Neural progenitor cell (in vitro differentiated cells): ENCODE data around the gene UGT1A8. TPM values are rescaled to one million over a fixed set of nuclear protein-coding genes. Genes with fewer than 3 reads are reported as not detected.

ENCODE experiments used
- DNase-seq: peaks from one replicate; pipeline ENCODE4 v3.0.0-alpha.2; 2016; ENCODE audit warnings: low spot score
- H2AFZ ChIP-seq: fragments of 200-600 bp; sonication (generic); replicated peaks from 2 replicates; pipeline ENCODE4 v1.6.1; 2016; ENCODE audit warnings: antibody characterized with exemption
- H3F3A ChIP-seq: fragments of 200-600 bp; sonication (generic); 2 replicates; pipeline ENCODE4 v1.6.1; 2016; ENCODE audit warnings: antibody characterized with exemption, low read depth
- H3K27ac ChIP-seq: fragments of 200-600 bp; sonication (generic); 2 replicates; pipeline ENCODE4 v1.5.1; 2016; ENCODE audit warnings: mild to moderate bottlenecking
- H3K27me3 ChIP-seq: fragments of 200-600 bp; sonication (generic); 2 replicates; pipeline ENCODE4 v1.6.1; 2016; ENCODE audit warnings: mild to moderate bottlenecking, moderate library complexity
- H3K36me3 ChIP-seq: fragments of 200-600 bp; sonication (generic); 2 replicates; pipeline ENCODE4 v1.5.1; 2016
- H3K4me1 ChIP-seq: fragments of 200-600 bp; sonication (generic); 2 replicates; pipeline ENCODE4 v1.6.1; 2016; ENCODE audit warnings: mixed run types
- H3K4me2 ChIP-seq: fragments of 200-600 bp; sonication (generic); 2 replicates; pipeline ENCODE4 v1.6.1; 2016
- H3K4me3 ChIP-seq: fragments of 200-600 bp; sonication (generic); 2 replicates; pipeline ENCODE4 v1.5.1; 2016
- H3K79me2 ChIP-seq: fragments of 200-600 bp; sonication (generic); 2 replicates; pipeline ENCODE4 v1.6.1; 2016; ENCODE audit warnings: low read depth
- H3K9ac ChIP-seq: fragments of 200-600 bp; sonication (generic); 2 replicates; pipeline ENCODE4 v1.6.1; 2016
- H3K9me3 ChIP-seq: fragments of 200-600 bp; sonication (generic); 2 replicates; pipeline ENCODE4 v1.5.1; 2016; ENCODE audit warnings: low read depth
- H4K20me1 ChIP-seq: fragments of 200-600 bp; sonication (generic); 2 replicates; pipeline ENCODE4 v1.6.1; 2016; ENCODE audit warnings: low read depth
- H3K27ac Mint-ChIP-seq: 3 replicates; pipeline ENCODE4 v1.8.0; 2021; ENCODE audit warnings: mixed read lengths
- H3K27me3 Mint-ChIP-seq: 2 replicates; pipeline ENCODE4 v1.8.0; 2022; ENCODE audit warnings: low read depth, mild to moderate bottlenecking, inconsistent platforms, moderate library complexity, mixed read lengths; ENCODE audit not compliant: insufficient read depth
- H3K36me3 Mint-ChIP-seq: 3 replicates; pipeline ENCODE4 v1.8.0; 2021; ENCODE audit warnings: mixed read lengths
- H3K4me1 Mint-ChIP-seq: 3 replicates; pipeline ENCODE4 v1.8.0; 2021; ENCODE audit warnings: mixed read lengths
- H3K4me3 Mint-ChIP-seq: 3 replicates; pipeline ENCODE4 v1.8.0; 2021; ENCODE audit warnings: mild to moderate bottlenecking, moderate library complexity, mixed read lengths
- H3K9me3 Mint-ChIP-seq: 3 replicates; pipeline ENCODE4 v1.8.0; 2020; ENCODE audit warnings: mixed read lengths
- EZH2 ChIP-seq: fragments of 200-600 bp; sonication (generic); IDR thresholded peaks from 2 replicates; pipeline ENCODE4 v1.6.1; 2017; ENCODE audit warnings: antibody characterized with exemption, mild to moderate bottlenecking, moderate library complexity
- EZH2phosphoT487 ChIP-seq: fragments of 200-600 bp; sonication (generic); IDR thresholded peaks from 2 replicates; pipeline ENCODE4 v1.6.1; 2017; ENCODE audit warnings: antibody characterized with exemption
- total RNA-seq: library from RNA; depleted of rRNA; stranded (reverse); fragments of >200 nt; gene quantifications from 2 replicates; pipeline ENCODE4 v1.2.3, GENCODE V29; 2015; ENCODE audit warnings: low replicate concordance
- TF ChIP-seq, protein P1 (sequence below): fragments of 200-600 bp; sonication (generic); IDR thresholded peaks from 2 replicates; pipeline ENCODE4 v1.5.1; 2017; ENCODE audit warnings: antibody characterized with exemption, mild to moderate bottlenecking

UGT1A8 gene
- total RNA-seq, 1 donor from 2014 or later: not detected

DNA sequence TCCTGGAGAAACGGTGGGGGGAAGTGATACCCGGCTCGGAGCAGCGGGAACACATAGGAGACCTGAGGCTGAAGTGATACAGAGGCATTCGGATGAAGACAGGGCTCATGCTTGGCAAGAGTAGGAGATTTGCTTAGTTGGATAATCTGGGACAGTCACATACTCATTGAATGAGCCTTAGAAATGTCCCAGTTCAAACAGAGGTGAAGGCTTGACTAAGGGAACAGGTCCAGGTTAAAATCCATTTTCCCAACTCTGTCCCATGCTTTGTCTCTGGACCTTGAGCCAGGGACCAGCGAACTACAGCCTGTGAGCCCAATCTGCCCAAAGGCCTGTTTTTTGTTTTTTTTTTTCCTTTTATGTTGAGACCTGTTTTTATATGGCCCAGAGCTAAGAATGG, 76.5 kb downstream of the UGT1A8 start:
- Mint-ChIP-seq H3K4me1 (peaks cover under 1% of the 10 kb centered on the region), H3K9me3 (peaks cover 2% of the 10 kb centered on the region), H3K27ac (peak overlapping the region; percentile 48), H3K27me3 (peaks cover 2% of the 10 kb centered on the region), H3K4me3 (no peak overlapping the region), H3K36me3 (no peaks in the 10 kb centered on the region)
- Histone ChIP-seq H4K20me1 (no peaks in the 10 kb centered on the region), H3F3A (no peaks in the 10 kb centered on the region), H2AFZ (no peak overlapping the region), H3K27me3 (no peaks in the 10 kb centered on the region), H3K36me3 (no peaks in the 10 kb centered on the region), H3K79me2 (no peaks in the 10 kb centered on the region), H3K4me2 (no peak overlapping the region), H3K9me3 (no peaks in the 10 kb centered on the region), H3K9ac (no peak overlapping the region), H3K4me3 (no peak overlapping the region), H3K27ac (no peak overlapping the region), H3K4me1 (peaks cover 3% of the 10 kb centered on the region)
- no peak for TF ChIP-seq EZH2
- TF ChIP-seq EZH2phosphoT487: no peak
- TF ChIP-seq, protein P1, sequence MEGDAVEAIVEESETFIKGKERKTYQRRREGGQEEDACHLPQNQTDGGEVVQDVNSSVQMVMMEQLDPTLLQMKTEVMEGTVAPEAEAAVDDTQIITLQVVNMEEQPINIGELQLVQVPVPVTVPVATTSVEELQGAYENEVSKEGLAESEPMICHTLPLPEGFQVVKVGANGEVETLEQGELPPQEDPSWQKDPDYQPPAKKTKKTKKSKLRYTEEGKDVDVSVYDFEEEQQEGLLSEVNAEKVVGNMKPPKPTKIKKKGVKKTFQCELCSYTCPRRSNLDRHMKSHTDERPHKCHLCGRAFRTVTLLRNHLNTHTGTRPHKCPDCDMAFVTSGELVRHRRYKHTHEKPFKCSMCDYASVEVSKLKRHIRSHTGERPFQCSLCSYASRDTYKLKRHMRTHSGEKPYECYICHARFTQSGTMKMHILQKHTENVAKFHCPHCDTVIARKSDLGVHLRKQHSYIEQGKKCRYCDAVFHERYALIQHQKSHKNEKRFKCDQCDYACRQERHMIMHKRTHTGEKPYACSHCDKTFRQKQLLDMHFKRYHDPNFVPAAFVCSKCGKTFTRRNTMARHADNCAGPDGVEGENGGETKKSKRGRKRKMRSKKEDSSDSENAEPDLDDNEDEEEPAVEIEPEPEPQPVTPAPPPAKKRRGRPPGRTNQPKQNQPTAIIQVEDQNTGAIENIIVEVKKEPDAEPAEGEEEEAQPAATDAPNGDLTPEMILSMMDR: no peak
- no peak for DNase-seq

- TF ChIP-seq EZH2phosphoT487 (no peak), EZH2 (no peak)
- TF ChIP-seq, protein P1: no peak
- Histone ChIP-seq H3F3A (peaks cover 15% of the 10 kb centered on the region), H3K4me1 (peaks cover 18% of the 10 kb centered on the region), H3K4me3 (no peak overlapping the region), H3K79me2 (no peaks in the 10 kb centered on the region), H3K27ac (no peak overlapping the region), H2AFZ (no peak overlapping the region), H3K27me3 (no peaks in the 10 kb centered on the region), H3K4me2 (no peak overlapping the region), H3K9ac (no peak overlapping the region), H3K9me3 (no peaks in the 10 kb centered on the region), H3K36me3 (no peaks in the 10 kb centered on the region), H4K20me1 (no peaks in the 10 kb centered on the region)
- no peaks in the 10 kb centered on the region for H3K36me3 Mint-ChIP-seq
- DNase-seq: no peak
- peaks cover 6% of the 10 kb centered on the region for H3K9me3 Mint-ChIP-seq
- H3K4me3 Mint-ChIP-seq: no peak overlapping the region
- peaks cover 3% of the 10 kb centered on the region for H3K27me3 Mint-ChIP-seq
- H3K27ac Mint-ChIP-seq: no peak overlapping the region
- H3K4me1 Mint-ChIP-seq: peaks cover 17% of the 10 kb centered on the region
Observed at GRCh38 chr2:233698740-233699139, 81.3 kb downstream of the UGT1A8 start.

- no peak overlapping the region for H3K4me3 Mint-ChIP-seq
- no peaks in the 10 kb centered on the region for H3K27me3 ChIP-seq
- H3K27ac ChIP-seq: no peak overlapping the region
- no peak overlapping the region for H2AFZ ChIP-seq
- peaks cover 8% of the 10 kb centered on the region for H3K9me3 Mint-ChIP-seq
- H3K36me3 ChIP-seq: no peaks in the 10 kb centered on the region
- no peak overlapping the region for H3K9ac ChIP-seq
- TF ChIP-seq EZH2: no peak
- TF ChIP-seq, protein P1: no peak
- no peak for TF ChIP-seq EZH2phosphoT487
- no peaks in the 10 kb centered on the region for H3K9me3 ChIP-seq
- H3K4me3 ChIP-seq: no peak overlapping the region
- no peaks in the 10 kb centered on the region for H3K36me3 Mint-ChIP-seq
- H3K4me1 ChIP-seq: peaks cover 18% of the 10 kb centered on the region
- H3K27me3 Mint-ChIP-seq: peaks cover 3% of the 10 kb centered on the region
- H4K20me1 ChIP-seq: no peaks in the 10 kb centered on the region
- H3K27ac Mint-ChIP-seq: peak overlapping the region; percentile 24
- DNase-seq: no peak
- no peaks in the 10 kb centered on the region for H3K79me2 ChIP-seq
- peaks cover 15% of the 10 kb centered on the region for H3F3A ChIP-seq
- H3K4me1 Mint-ChIP-seq: peaks cover 17% of the 10 kb centered on the region
- H3K4me2 ChIP-seq: peak overlapping the region; percentile 58
Observed at GRCh38 chr2:233699424-233700027, 82.1 kb downstream of the UGT1A8 start.
